Smooth muscle cell (in vitro differentiated cells): ENCODE data around the gene TNIP1. TPM values are rescaled to one million over a fixed set of nuclear protein-coding genes. Genes with fewer than 3 reads are reported as not detected.

Source experiments
- DNase-seq: peaks from one replicate; lab custom pipeline; 2025; ENCODE audit not compliant: unreplicated experiment; lab: John Stamatoyannopoulos, UW
- H2AFZ ChIP-seq: fragments of 200-600 bp; sonication (generic); 2 replicates; pipeline ENCODE4 v1.6.0; 2016; ENCODE audit warnings: antibody characterized with exemption, low read depth, mild to moderate bottlenecking
- H3F3A ChIP-seq: fragments of 200-600 bp; sonication (generic); 2 replicates; pipeline ENCODE4 v1.6.0; 2017; ENCODE audit warnings: antibody characterized with exemption, low read depth
- H3K27ac ChIP-seq: fragments of 200-600 bp; sonication (generic); 2 replicates; pipeline ENCODE4 v1.5.1; 2016; ENCODE audit warnings: low read depth, mild to moderate bottlenecking
- H3K27me3 ChIP-seq: fragments of 200-600 bp; sonication (generic); 2 replicates; pipeline ENCODE4 v1.6.1; 2016; ENCODE audit warnings: low read depth, mild to moderate bottlenecking
- H3K36me3 ChIP-seq: fragments of 200-600 bp; sonication (generic); 2 replicates; pipeline ENCODE4 v1.5.1; 2016; ENCODE audit warnings: low read depth
- H3K4me1 ChIP-seq: fragments of 200-600 bp; sonication (generic); 2 replicates; pipeline ENCODE4 v1.5.1; 2016; ENCODE audit warnings: low read depth
- H3K4me2 ChIP-seq: fragments of 200-600 bp; sonication (generic); 2 replicates; pipeline ENCODE4 v1.6.0; 2016; ENCODE audit warnings: mild to moderate bottlenecking
- H3K4me3 ChIP-seq: fragments of 200-600 bp; sonication (generic); 2 replicates; pipeline ENCODE4 v1.5.1; 2016; ENCODE audit warnings: mild to moderate bottlenecking
- H3K79me2 ChIP-seq: fragments of 200-600 bp; sonication (generic); 2 replicates; pipeline ENCODE4 v1.6.0; 2016; ENCODE audit warnings: low read depth, mild to moderate bottlenecking
- H3K9ac ChIP-seq: fragments of 200-600 bp; sonication (generic); 2 replicates; pipeline ENCODE4 v1.6.0; 2016; ENCODE audit warnings: low read depth
- H3K9me3 ChIP-seq: fragments of 200-600 bp; sonication (generic); replicated peaks from 2 replicates; pipeline ENCODE4 v1.5.1; 2016; ENCODE audit warnings: low read depth
- H4K20me1 ChIP-seq: fragments of 200-600 bp; sonication (generic); 2 replicates; pipeline ENCODE4 v1.6.0; 2016; ENCODE audit warnings: low read depth
- CTCF ChIP-seq: fragments of 200-600 bp; sonication (generic); IDR thresholded peaks from 2 replicates; pipeline ENCODE4 v1.5.1; 2017; ENCODE audit warnings: borderline replicate concordance, mild to moderate bottlenecking, antibody characterized with exemption; ENCODE audit not compliant: insufficient read depth, poor library complexity, severe bottlenecking
- WGBS: methylation state at CpG from one replicate; pipeline ENCODE4 v1.1.7; 2016; ENCODE audit warnings: low lambda C conversion rate; 5-methylcytosine and 5-hydroxymethylcytosine counted together
- polyA plus RNA-seq: library from polyadenylated mRNA; unstranded; fragments of >200 nt; fragmentation: Nextera tagmentation; extraction: Ambion mirVana; gene quantifications from 2 replicates; pipeline ENCODE4 v1.2.1, GENCODE V29; 2016
- total RNA-seq: library from RNA; depleted of rRNA; stranded (reverse); fragments of >200 nt; gene quantifications from 2 replicates; pipeline ENCODE4 v1.2.3, GENCODE V29; 2014

TNIP1 gene
- total and polyA plus RNA-seq, 2 experiments from 2014 or later = 51.4 to 73.7 TPM

DNA sequence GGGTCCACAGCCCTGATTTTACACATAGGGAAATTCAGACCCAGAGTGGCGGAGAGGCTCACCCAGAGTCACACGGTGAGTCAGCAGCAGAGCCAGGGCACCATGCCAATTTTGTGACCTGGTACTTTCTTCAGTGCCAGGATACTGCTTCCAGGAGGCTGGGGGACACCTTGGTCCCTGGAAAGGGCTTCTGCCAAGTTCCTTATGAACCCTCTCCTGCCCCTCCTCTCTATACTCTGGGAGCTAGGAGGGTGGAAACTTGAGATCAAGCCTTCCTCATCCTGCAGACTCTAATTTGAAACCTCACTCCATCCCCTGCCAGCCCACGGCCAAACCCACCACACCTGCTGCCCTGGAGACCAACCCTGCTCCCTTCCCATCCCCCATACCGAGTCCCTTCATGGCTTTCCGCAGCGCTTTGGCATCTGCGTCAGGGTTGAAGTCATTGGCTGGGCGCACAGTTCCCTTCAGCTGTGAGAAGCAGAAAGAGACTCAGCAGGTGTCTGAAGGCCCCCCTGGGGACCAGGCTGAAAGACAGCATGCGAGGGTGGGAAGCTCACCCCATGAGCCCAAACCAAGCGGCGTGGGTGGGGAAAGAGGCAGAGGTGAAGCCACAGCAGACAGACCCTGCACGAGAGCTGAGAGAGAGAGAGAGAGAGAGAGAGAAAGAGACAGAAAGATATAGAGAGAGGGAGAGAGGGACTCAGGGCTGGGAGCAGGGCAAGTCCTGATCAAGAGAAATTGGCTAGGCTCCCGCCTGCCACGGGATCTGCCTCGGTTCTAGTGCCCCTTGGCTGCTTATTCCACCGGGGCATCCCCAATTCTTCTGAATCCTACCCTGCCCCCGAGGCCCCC, 43.3 kb upstream of the TNIP1 start:
- peaks cover 65% of the 10 kb centered on the region for H4K20me1 ChIP-seq
- H3K36me3 ChIP-seq = peaks cover 12% of the 10 kb centered on the region
- no peaks in the 10 kb centered on the region for H3K27me3 ChIP-seq
- H3F3A ChIP-seq = no peaks in the 10 kb centered on the region
- DNase-seq = no peak
- H3K4me3 ChIP-seq = no peak overlapping the region
- no peaks in the 10 kb centered on the region for H3K4me1 ChIP-seq
- H3K4me2 ChIP-seq = no peak overlapping the region
- no peak overlapping the region for H2AFZ ChIP-seq
- H3K79me2 ChIP-seq = no peaks in the 10 kb centered on the region
- no peaks in the 10 kb centered on the region for H3K9me3 ChIP-seq
- H3K9ac ChIP-seq = no peak overlapping the region
- 89% methylated on average over 17 of the region's 17 CpGs for WGBS
- no peak for TF ChIP-seq CTCF
- no peak overlapping the region for H3K27ac ChIP-seq

- Histone ChIP-seq H3K4me1 (no peaks in the 10 kb centered on the region), H3F3A (peaks cover 4% of the 10 kb centered on the region), H4K20me1 (peaks cover 52% of the 10 kb centered on the region), H2AFZ (no peak overlapping the region), H3K79me2 (no peaks in the 10 kb centered on the region), H3K36me3 (no peaks in the 10 kb centered on the region), H3K9ac (no peak overlapping the region), H3K4me2 (no peak overlapping the region), H3K27ac (no peak overlapping the region), H3K4me3 (no peak overlapping the region), H3K27me3 (no peaks in the 10 kb centered on the region), H3K9me3 (no peaks in the 10 kb centered on the region)
- TF ChIP-seq CTCF = no peak
- WGBS = 96% methylated on average over 14 of the region's 14 CpGs
- DNase-seq = no peak
These were observed 42.0 kb upstream of the TNIP1 start for GRCh38 chr5:151122828-151123227.

- Histone ChIP-seq H3K4me3 (no peak overlapping the region), H3K79me2 (no peaks in the 10 kb centered on the region), H2AFZ (no peak overlapping the region), H3K27me3 (no peaks in the 10 kb centered on the region), H3K4me2 (no peak overlapping the region), H3K36me3 (no peaks in the 10 kb centered on the region), H3K27ac (no peak overlapping the region), H3K9me3 (no peaks in the 10 kb centered on the region), H3F3A (peaks cover 7% of the 10 kb centered on the region), H3K9ac (no peak overlapping the region), H3K4me1 (no peaks in the 10 kb centered on the region), H4K20me1 (peaks cover 45% of the 10 kb centered on the region)
- no peak for TF ChIP-seq CTCF
- no peak for DNase-seq
- WGBS = 99% methylated on average over 5 of the region's 5 CpGs
These were observed 40.8 kb upstream of the TNIP1 start for GRCh38 chr5:151121665-151122064.

GRCh38 chr5:151121095-151121494, 40.3 kb upstream of the TNIP1 start:
- Histone ChIP-seq H3K27ac (no peak overlapping the region), H3K4me1 (no peaks in the 10 kb centered on the region), H4K20me1 (peaks cover 40% of the 10 kb centered on the region), H3F3A (peaks cover 7% of the 10 kb centered on the region), H3K4me3 (no peak overlapping the region), H3K9me3 (no peaks in the 10 kb centered on the region), H3K9ac (no peak overlapping the region), H3K27me3 (no peaks in the 10 kb centered on the region), H3K79me2 (no peaks in the 10 kb centered on the region), H3K4me2 (no peak overlapping the region), H2AFZ (no peak overlapping the region), H3K36me3 (no peaks in the 10 kb centered on the region)
- TF ChIP-seq CTCF = no peak
- WGBS = 98% methylated on average over 2 of the region's 2 CpGs
- DNase-seq = no peak
